Measurements from ENCODE around the gene CLK2.
"Not testable (repeated sequence)": the region's sequence is repeated elsewhere in the genome, so short reads cannot be mapped to it uniquely, and the experiment has no call there.

CLK2 gene

DNA sequence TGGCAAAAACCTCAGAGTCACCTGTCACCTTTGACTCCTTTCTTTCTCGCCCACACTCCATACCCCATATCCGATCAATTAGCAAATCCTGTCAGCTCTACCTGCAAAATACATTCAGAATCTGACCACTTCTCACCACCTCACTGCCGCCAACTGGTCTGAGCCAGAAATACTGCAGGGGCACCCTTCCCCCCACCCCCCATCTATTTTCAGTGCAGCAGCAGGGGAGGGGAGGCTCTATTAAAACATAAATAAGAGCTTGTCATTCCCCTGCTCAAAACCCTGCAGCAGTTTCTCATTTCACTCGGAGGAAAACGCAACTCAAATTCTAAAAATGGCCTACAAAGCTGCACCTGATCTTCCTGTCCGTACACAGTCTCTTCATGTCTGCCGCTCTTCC is 24.1 kb upstream of the CLK2 start:
- in situ Hi-C loops (cut with MboI; ENCODE audit: low sequenced_read_pairs) = no loop called here

- in situ Hi-C loops (cut with MboI; ENCODE audit: low sequenced_read_pairs) = no loop called here
Observed at GRCh38 chr1:155296661-155297060, 23.4 kb upstream of the CLK2 start.

- in situ Hi-C loops (cut with MboI; ENCODE audit: low sequenced_read_pairs) = no loop called here
Observed at GRCh38 chr1:155295942-155296267, 22.6 kb upstream of the CLK2 start.

DNA sequence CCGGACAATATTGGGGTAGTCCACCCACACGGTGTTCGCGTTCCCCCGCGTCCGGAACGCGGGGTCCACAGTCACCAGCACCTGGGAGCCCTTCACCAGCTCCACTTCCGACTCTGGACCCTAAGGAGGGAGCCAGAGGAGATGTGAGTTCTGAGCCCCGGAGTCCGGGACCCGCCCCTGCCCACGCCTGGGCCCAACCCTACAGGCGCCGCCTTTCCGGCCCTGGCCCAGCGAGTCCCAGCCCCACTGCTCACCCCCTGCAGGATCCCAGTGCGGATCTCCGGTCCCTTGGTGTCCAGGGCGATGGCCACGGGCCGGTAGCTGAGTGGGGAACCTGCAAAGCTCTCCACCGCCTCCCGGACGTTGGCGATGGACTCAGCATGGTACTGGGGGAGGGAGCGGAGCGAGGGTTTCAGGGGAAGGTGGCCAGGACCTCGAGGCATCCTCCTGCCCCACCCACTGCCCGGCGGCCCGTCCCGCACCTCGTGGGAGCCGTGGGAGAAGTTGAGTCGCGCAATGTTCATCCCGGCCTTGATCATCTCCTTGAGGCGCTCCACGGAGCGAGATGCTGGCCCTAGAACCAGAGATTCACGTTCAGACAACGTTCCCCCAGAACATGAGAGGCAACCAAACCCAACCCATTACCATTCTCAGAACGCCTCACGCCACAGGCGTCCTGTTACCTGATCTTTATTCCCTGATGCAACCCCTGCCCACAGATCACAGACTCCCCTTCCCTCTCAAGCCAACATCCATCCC is 22.1 kb upstream of the CLK2 start:
- in situ Hi-C loops (cut with MboI; ENCODE audit: low sequenced_read_pairs) = no loop called here

DNA sequence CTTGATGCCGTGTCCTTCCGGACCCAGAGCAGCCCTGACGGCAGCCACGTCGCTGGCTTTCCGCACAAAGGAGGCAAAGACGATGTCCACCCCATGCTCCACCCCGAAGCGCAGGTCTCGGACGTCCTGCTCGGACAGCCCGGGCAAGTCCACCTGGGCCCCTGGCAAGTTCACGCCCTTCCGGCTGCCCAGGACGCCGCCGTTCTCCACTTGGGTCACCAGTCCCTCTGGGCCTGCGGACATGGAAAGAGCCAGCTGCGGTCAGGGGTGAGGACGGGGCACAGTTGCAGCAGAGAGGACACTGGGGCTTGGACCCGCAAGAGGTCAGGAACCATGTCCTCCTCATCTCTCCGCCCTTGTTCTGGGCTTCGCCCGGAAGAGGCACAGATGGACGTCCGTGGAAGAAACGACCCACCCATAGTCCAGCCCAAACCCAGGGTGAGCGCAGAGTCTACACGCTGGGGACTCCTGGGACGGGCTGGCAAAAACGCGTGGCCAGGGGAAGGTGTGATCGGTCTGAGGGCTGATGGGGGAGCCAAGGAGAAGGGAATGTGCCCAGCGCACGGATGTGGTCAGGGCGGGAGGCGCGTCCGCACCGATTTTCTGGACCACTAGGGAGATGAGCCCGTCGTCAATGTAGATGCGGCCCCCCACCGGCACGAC is 21.3 kb upstream of the CLK2 start:
- in situ Hi-C loops (cut with MboI; ENCODE audit: low sequenced_read_pairs) = no loop called here

DNA sequence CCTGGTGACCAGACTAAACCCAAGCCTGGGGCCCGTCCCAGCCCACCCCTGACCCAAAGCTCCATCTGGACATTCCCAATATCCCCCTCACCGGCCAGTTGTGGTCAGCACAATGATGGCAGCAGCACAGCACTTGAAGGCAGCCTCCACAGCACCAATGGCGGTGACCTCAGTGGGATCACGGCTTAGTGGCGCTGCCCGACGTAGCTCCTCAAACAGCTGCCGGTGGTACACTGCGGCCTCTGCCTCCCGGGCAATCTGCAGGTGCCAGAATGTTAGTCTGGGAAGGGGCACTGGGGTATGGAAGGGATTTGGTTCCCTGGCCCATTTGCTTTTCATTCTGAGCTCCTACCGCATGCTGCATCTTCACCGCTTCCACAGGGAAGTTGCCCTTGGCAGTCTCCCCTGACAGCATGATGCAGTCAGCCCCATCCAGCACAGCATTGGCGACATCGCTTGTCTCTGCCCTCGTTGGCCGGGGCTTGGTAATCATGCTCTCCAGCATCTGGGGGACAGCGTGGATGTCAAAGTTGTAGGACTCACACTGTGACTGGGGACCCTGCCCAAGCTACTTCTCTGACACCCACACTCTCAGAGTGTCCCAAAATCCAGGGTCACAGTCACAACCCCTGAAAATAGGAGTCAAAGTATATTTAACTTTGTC is 19.9 kb upstream of the CLK2 start:
- in situ Hi-C loops (cut with MboI; ENCODE audit: low sequenced_read_pairs) = no loop called here

DNA sequence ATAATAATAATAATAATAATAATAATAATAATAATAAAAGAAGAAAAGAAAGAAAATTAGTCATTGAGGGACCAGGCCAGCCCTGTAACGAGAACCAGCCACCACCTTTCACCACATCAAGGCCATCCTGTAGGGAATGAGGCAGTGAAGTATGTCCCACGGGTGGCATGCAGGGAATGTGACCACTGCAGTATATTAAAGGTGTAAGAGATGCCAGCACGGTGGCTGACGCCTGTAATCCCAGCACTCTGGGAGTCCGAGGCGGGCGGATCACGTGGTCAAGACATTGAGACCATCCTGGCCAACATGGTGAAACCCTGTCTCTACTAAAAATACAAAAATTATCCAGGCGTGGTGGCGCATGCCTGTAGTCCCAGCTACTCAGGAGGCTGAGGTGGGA is 17.7 kb upstream of the CLK2 start:
- in situ Hi-C loops (cut with MboI; ENCODE audit: low sequenced_read_pairs) = not testable (repeated sequence)

- in situ Hi-C loops (cut with MboI; ENCODE audit: low sequenced_read_pairs) = no loop called here
Observed at GRCh38 chr1:155287987-155288543, 14.8 kb upstream of the CLK2 start.

- in situ Hi-C loops (cut with MboI; ENCODE audit: low sequenced_read_pairs) = no loop called here
Observed at GRCh38 chr1:155286544-155286943, 13.2 kb upstream of the CLK2 start.

DNA sequence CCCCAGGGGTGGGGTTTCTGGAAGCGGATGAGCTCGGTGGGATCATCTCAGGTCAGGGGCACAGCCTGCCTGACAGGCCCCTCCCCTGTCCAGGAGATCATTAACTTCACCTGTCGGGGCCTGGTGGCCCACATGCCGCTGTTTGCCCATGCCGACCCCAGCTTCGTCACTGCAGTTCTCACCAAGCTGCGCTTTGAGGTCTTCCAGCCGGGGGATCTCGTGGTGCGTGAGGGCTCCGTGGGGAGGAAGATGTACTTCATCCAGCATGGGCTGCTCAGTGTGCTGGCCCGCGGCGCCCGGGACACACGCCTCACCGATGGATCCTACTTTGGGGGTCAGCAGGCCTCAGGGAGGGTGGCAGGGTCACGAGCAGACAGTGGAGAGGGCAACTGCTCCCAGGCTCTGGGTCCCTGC is 12.3 kb upstream of the CLK2 start:
- in situ Hi-C loops (cut with MboI; ENCODE audit: low sequenced_read_pairs) = no loop called here

DNA sequence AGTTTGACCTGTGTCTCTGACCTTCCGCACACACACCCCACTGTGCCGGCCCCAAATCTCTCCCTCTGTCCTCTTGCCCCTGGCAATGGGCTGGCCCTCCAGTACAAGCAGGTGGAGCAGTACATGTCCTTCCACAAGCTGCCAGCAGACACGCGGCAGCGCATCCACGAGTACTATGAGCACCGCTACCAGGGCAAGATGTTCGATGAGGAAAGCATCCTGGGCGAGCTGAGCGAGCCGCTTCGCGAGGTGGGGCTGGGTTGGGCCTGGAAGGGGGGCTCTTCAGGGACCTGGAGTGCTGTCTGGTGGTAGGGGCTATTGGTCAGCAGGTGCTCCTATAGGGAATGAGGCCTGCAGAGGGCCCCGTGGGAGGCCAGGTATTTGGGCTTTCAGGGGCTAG is 11.8 kb upstream of the CLK2 start:
- in situ Hi-C loops (cut with MboI; ENCODE audit: low sequenced_read_pairs) = no loop called here

- in situ Hi-C loops (cut with MboI; ENCODE audit: low sequenced_read_pairs) = no loop called here
Observed at GRCh38 chr1:155284476-155284875, 11.2 kb upstream of the CLK2 start.

DNA sequence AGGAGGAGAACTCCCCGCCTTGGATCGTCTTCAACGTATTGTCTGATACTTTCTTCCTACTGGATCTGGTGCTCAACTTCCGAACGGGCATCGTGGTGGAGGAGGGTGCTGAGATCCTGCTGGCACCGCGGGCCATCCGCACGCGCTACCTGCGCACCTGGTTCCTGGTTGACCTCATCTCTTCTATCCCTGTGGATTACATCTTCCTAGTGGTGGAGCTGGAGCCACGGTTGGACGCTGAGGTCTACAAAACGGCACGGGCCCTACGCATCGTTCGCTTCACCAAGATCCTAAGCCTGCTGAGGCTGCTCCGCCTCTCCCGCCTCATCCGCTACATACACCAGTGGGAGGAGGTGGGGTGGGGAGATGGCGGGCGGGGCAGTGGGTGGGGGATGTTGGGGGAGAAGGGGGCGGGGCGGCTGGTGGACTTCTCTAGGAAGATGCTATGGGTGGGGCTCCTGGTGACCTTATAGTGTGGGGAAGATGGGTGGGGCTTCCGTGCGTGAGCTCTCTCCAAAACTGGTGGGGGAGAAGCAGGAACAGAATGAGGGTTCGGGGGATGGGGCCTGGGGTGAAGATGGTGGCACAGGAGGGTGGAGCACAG is 9.3 kb upstream of the CLK2 start:
- in situ Hi-C loops (cut with MboI; ENCODE audit: low sequenced_read_pairs) = no loop called here

DNA sequence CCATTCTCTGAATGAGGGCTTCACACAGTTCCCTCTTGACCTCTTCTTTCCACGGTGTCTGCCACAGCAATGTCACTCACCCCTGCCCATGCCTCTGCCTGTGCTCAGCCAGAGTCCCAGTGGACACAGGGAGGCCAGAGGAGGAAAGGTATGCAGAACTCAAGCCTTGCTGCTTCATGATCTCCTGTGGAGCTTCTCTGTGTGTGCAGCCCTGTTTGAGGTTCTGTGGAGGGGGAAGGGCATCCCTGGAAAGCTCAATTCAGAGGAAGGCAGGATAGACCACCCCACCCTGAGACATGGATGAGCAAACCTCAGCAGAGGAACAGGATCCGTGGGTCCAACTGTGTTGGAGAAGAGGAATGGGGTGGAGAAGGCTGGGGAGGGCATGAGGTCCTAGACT is 6.0 kb upstream of the CLK2 start:
- in situ Hi-C loops (cut with MboI; ENCODE audit: low sequenced_read_pairs) = no loop called here

- in situ Hi-C loops (cut with MboI; ENCODE audit: low sequenced_read_pairs) = no loop called here
Observed at GRCh38 chr1:155278689-155279160, 5.4 kb upstream of the CLK2 start.

- in situ Hi-C loops (cut with MboI; ENCODE audit: low sequenced_read_pairs) = no loop called here
Observed at GRCh38 chr1:155277902-155278688, 4.8 kb upstream of the CLK2 start.

GRCh38 chr1:155277070-155277901 is 4.0 kb upstream of the CLK2 start, which contains the start of gene HCN3:
HCN3 (plus strand) TSS chr1:155277463; CDS start chr1:155277591, 128 bp downstream.
- in situ Hi-C loops (cut with MboI; ENCODE audit: low sequenced_read_pairs) = no loop called here

DNA sequence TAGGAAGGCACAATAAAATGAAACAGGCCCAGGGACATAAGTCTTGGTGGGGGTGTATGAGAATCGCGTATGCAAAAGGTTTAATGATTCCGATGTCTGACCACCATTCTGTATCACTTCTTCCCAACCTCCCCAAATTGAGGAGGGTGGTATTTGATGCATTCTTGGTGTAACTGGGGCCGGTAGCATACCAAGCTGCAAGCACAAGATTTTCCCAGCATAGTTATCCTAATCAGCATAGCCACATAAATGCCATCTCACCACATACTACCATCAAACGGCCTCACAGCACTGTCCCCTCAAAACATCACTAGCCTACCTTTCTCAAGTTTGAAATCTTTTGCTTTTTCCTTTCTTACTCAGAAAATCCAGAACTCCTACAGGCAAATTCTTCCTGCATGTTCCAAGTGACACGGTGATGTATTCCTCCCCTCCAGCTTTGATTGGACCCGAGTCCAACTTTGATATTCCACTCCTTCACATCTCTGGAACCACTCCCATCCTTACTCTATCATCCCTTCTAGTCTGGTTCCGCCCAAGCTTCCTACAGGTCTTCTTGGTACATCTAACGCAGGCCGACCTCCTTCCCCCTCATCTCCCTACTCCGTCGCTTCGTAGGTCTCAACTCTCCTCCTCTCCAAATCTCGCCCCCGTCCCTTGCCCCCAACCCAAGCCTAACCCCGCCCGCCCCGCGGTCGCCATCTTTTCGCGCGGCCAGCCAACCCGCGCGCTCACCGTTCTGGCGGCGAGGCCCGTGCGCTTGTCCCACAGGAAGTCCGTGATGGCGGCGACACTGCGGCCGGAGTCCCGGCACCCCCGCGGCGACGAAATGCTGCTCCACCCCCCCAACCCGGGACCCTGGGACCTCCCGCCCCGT is 600 bp downstream of the CLK2 start:
- in situ Hi-C loops (cut with MboI; ENCODE audit: low sequenced_read_pairs) = no loop called here

GRCh38 chr1:155269381-155269780 is 3.9 kb downstream of the CLK2 start:
- in situ Hi-C loops (cut with MboI; ENCODE audit: low sequenced_read_pairs) = no loop called here
